OCI-LY1 (cell line): Measurements from ENCODE around the gene TMIE.

Source experiments
- H2AFZ ChIP-seq: fragments of 200-600 bp; sonication (generic), shearing (Covaris generic); 2 replicates; pipeline ENCODE4 v1.6.0; 2014; ENCODE audit warnings: antibody characterized with exemption, mild to moderate bottlenecking, low read length
- H3F3A ChIP-seq: fragments of 200-600 bp; sonication (generic), shearing (Covaris generic); 2 replicates; pipeline ENCODE4 v1.6.0; 2014; ENCODE audit warnings: mild to moderate bottlenecking, antibody characterized with exemption, low read length, moderate library complexity; ENCODE audit not compliant: insufficient read depth
- H3K27ac ChIP-seq: fragments of 200-600 bp; sonication (generic); 2 replicates; pipeline ENCODE4 v1.5.1; 2014; ENCODE audit warnings: low read length, mixed run types, mild to moderate bottlenecking, low read depth; ENCODE audit not compliant: poor library complexity, severe bottlenecking
- H3K27me3 ChIP-seq: fragments of 200-600 bp; sonication (generic); 2 replicates; pipeline ENCODE4 v1.6.0; 2014; ENCODE audit warnings: antibody characterized with exemption, mild to moderate bottlenecking, low read length, moderate library complexity; ENCODE audit not compliant: insufficient read depth
- H3K36me3 ChIP-seq: fragments of 200-600 bp; sonication (generic); 2 replicates; pipeline ENCODE4 v1.6.1; 2014; ENCODE audit warnings: mild to moderate bottlenecking, antibody characterized with exemption, low read length, moderate library complexity, mixed read lengths; ENCODE audit not compliant: insufficient read depth
- H3K4me1 ChIP-seq: fragments of 200-600 bp; sonication (generic); 2 replicates; pipeline ENCODE4 v1.5.1; 2014; ENCODE audit warnings: mild to moderate bottlenecking, low read length, moderate library complexity; ENCODE audit not compliant: insufficient read depth, severe bottlenecking
- H3K4me2 ChIP-seq: fragments of 200-600 bp; sonication (generic), shearing (Covaris generic); 2 replicates; pipeline ENCODE4 v1.6.1; 2014; ENCODE audit warnings: low read length
- H3K4me3 ChIP-seq: fragments of 200-600 bp; sonication (generic); 2 replicates; pipeline ENCODE4 v1.5.1; 2014; ENCODE audit warnings: low read length, low read depth, mild to moderate bottlenecking, mixed read lengths; ENCODE audit not compliant: poor library complexity, severe bottlenecking
- H3K79me2 ChIP-seq: fragments of 200-600 bp; shearing (Covaris generic); 2 replicates; pipeline ENCODE4 v1.6.1; 2016; ENCODE audit warnings: mixed run types, low read length, mixed read lengths; ENCODE audit not compliant: insufficient read depth
- H3K9ac ChIP-seq: fragments of 200-600 bp; sonication (generic), shearing (Covaris generic); 2 replicates; pipeline ENCODE4 v1.6.1; 2014; ENCODE audit warnings: mild to moderate bottlenecking, low read length, mixed read lengths
- H3K9me2 ChIP-seq: fragments of 200-600 bp; sonication (generic), shearing (Covaris generic); 2 replicates; pipeline ENCODE4 v1.6.1; 2014; ENCODE audit warnings: low read depth, mild to moderate bottlenecking, low read length, mixed read lengths
- H3K9me3 ChIP-seq: fragments of 200-600 bp; shearing (Covaris generic); 2 replicates; pipeline ENCODE4 v1.6.1; 2014; ENCODE audit warnings: low read length, mixed read lengths
- H4K20me1 ChIP-seq: fragments of 200-600 bp; sonication (generic), shearing (Covaris generic); 2 replicates; pipeline ENCODE4 v1.6.0; 2016; ENCODE audit warnings: mild to moderate bottlenecking, low read length; ENCODE audit not compliant: insufficient read depth
- EZH2 ChIP-seq: fragments of 200-600 bp; sonication (generic), shearing (Covaris generic); IDR thresholded peaks from 2 replicates; pipeline ENCODE4 v1.8.0; 2017; ENCODE audit warnings: borderline replicate concordance, mixed run types, mild to moderate bottlenecking, antibody characterized with exemption, low read length, moderate library complexity, mixed read lengths
- TF ChIP-seq, protein P1 (sequence below): fragments of 200-600 bp; sonication (generic), shearing (Covaris generic); IDR thresholded peaks from 2 replicates; pipeline ENCODE4 v1.5.1; 2017; ENCODE audit warnings: mild to moderate bottlenecking, antibody characterized with exemption, low read length, moderate library complexity, mixed read lengths

The TMIE gene

DNA sequence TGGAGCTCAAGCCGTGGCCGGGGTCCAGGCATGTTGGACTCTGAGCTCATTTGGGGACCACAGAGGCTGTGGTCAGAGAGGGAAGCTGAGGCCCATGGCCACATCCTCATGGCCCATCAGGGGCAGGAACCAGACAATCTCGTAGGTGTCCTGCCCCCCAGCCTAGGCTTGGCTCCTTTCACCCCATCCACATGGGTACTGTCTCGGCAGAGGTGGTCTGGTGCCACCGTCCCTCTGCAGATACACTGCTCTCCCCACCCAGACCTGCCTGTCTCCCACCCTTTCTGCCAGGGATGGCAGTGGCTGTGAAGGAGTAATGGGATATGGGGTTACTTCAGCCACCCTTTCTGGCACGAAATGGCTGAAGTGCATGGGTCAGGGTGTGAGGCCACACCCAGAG lies 8.5 kb downstream of the TMIE start:
- Histone ChIP-seq H2AFZ (no peak overlapping the region), H3K9me2 (no peaks in the 10 kb centered on the region), H3K9me3 (no peaks in the 10 kb centered on the region), H3K79me2 (no peaks in the 10 kb centered on the region), H3K9ac (no peak overlapping the region), H3K27me3 (no peaks in the 10 kb centered on the region), H3K4me2 (no peak overlapping the region), H3K27ac (no peak overlapping the region), H3K4me3 (no peak overlapping the region), H3K4me1 (no peaks in the 10 kb centered on the region), H4K20me1 (no peaks in the 10 kb centered on the region), H3K36me3 (no peaks in the 10 kb centered on the region), H3F3A (no peaks in the 10 kb centered on the region)
- TF ChIP-seq, protein P1, sequence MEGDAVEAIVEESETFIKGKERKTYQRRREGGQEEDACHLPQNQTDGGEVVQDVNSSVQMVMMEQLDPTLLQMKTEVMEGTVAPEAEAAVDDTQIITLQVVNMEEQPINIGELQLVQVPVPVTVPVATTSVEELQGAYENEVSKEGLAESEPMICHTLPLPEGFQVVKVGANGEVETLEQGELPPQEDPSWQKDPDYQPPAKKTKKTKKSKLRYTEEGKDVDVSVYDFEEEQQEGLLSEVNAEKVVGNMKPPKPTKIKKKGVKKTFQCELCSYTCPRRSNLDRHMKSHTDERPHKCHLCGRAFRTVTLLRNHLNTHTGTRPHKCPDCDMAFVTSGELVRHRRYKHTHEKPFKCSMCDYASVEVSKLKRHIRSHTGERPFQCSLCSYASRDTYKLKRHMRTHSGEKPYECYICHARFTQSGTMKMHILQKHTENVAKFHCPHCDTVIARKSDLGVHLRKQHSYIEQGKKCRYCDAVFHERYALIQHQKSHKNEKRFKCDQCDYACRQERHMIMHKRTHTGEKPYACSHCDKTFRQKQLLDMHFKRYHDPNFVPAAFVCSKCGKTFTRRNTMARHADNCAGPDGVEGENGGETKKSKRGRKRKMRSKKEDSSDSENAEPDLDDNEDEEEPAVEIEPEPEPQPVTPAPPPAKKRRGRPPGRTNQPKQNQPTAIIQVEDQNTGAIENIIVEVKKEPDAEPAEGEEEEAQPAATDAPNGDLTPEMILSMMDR = no peak
- no peak for TF ChIP-seq EZH2

DNA sequence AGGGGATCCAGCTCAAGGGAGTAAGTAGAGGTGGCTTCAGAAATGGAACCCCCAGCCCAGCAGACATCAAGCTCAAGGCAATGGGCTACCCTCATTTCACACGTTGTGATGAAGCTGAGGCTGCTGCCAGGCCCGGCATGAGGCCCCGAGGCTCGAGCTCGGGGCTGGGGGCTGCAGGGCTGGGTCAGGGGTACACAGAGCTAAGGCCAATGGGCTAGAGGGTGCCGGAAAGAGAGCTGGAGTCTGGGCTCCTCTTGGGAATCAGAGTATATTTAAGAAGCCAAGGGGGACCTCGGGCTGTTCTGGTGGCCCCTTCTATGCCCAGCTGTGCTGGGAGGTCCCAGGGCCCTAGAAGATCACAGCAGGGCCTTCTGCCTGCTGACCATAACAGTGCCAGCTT lies 9.0 kb downstream of the TMIE start:
- TF ChIP-seq, protein P1 = no peak
- no peak for TF ChIP-seq EZH2

DNA sequence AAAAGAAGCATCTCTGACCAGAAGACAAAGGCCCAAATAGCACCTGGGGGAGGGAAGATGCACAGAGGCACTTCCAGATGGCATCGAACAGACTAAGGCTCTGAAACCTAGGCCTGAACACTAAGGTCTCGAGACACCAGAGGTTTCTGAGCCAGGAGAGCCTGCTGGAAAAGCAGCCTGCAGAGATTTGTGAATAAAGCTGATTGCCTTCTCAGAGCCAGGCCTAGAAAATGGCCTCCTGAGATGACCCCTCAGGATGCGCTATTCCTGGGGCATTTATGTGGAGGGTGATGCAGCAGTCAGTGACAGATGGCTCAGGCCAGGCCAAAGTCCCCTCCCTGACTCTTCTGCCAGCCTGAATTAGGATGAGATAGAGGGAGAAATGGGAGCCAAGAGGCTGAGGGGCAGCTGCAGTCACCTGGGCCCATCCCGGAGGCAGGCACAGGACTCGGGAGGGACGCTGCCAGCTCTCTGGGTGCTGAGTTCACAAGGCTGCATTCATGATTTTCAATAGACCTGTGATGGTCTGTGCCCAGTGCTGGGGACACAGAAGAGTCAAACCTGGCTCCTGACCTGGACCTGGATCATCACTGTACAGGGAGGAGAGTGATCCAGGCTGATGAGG lies 9.6 kb downstream of the TMIE start:
- no peaks in the 10 kb centered on the region for H3K27me3 ChIP-seq
- no peaks in the 10 kb centered on the region for H3K36me3 ChIP-seq
- H2AFZ ChIP-seq = no peak overlapping the region
- H3K9me3 ChIP-seq = no peaks in the 10 kb centered on the region
- no peaks in the 10 kb centered on the region for H3K4me1 ChIP-seq
- H3K4me3 ChIP-seq = no peak overlapping the region
- H3F3A ChIP-seq = no peaks in the 10 kb centered on the region
- no peaks in the 10 kb centered on the region for H4K20me1 ChIP-seq
- H3K9me2 ChIP-seq = no peaks in the 10 kb centered on the region
- TF ChIP-seq, protein P1 = no peak
- TF ChIP-seq EZH2 = no peak
- H3K79me2 ChIP-seq = no peaks in the 10 kb centered on the region
- H3K4me2 ChIP-seq = no peak overlapping the region
- H3K9ac ChIP-seq = no peak overlapping the region
- H3K27ac ChIP-seq = no peak overlapping the region

More for the DNA sequence above, 9.0 kb downstream of the TMIE start:
- Histone ChIP-seq H3K9me2 (no peaks in the 10 kb centered on the region), H3K79me2 (no peaks in the 10 kb centered on the region), H3K9me3 (no peaks in the 10 kb centered on the region), H4K20me1 (no peaks in the 10 kb centered on the region), H3K27ac (no peak overlapping the region), H3K9ac (no peak overlapping the region), H3K4me3 (no peak overlapping the region), H3K4me1 (no peaks in the 10 kb centered on the region), H3K27me3 (no peaks in the 10 kb centered on the region), H2AFZ (no peak overlapping the region), H3F3A (no peaks in the 10 kb centered on the region), H3K36me3 (no peaks in the 10 kb centered on the region), H3K4me2 (no peak overlapping the region)
